GM12878 (cell line): ENCODE data around the gene UFC1. TPM values are rescaled to one million over a fixed set of nuclear protein-coding genes. Genes with fewer than 3 reads are reported as not detected.
A peak's percentile ranks its signal among the peaks of the same experiment; 100 is the strongest.

Experiments
- ATAC-seq: fragments of 200-7000 bp; cut with Tn5 transposase; 3 replicates; pipeline ENCODE4 v1.9.1; 2020; ENCODE audit warnings: mild to moderate bottlenecking, moderate library complexity
- BruUV-seq: library from RNA; stranded (reverse); fragments of 400-500 nt; replicated peaks from 2 replicates; lab custom pipeline; 2021; lab: Mats Ljungman, UMichigan
- CTCF ChIA-PET: fragments of 300-600 bp; sonication (Branson Sonifier 250); formaldehyde crosslinking; extraction: SDS; loops from one replicate; lab custom pipeline; 2021; ENCODE audit warnings: inconsistent platforms; lab: Yijun Ruan, JAX
- POLR2A ChIA-PET: fragments of 350-600 bp; formaldehyde crosslinking; extraction: SDS; loops from one replicate; lab custom pipeline; 2021; ENCODE audit warnings: inconsistent platforms; lab: Charles Lee
- RAD21 ChIA-PET: fragments of 300-600 bp; sonication (Branson Sonifier 250); formaldehyde crosslinking; loops from one replicate; lab custom pipeline; 2023; ENCODE audit warnings: antibody characterized with exemption; ENCODE audit not compliant: unreplicated experiment; lab: Charles Lee
- SMC1A ChIA-PET: fragments of 300-600 bp; sonication (Branson Sonifier 250); formaldehyde crosslinking; loops from one replicate; lab custom pipeline; 2023; ENCODE audit not compliant: unreplicated experiment, uncharacterized antibody; lab: Charles Lee
- DNase-seq: peaks from one replicate; pipeline ENCODE4 v3.0.0-alpha.2; 2011; ENCODE audit warnings: low read depth, low spot score
- FAIRE-seq: peaks from 3 replicates; lab custom pipeline; 2011; peaks lifted over from hg19 to GRCh38; lab: Jason Lieb, UNC
- H2AFZ ChIP-seq: 2 replicates; pipeline ENCODE4 v1.6.0; 2011; ENCODE audit warnings: low read depth, low read length, control low read depth; ENCODE audit not compliant: control insufficient read depth
- H3K27ac ChIP-seq: 2 replicates; pipeline ENCODE4 v1.5.1; 2011; ENCODE audit warnings: control low read depth; ENCODE audit not compliant: control insufficient read depth, insufficient read depth
- H3K27me3 ChIP-seq, 2 experiments: replicated peaks in 1 of 2; 2 replicates each; pipeline versions ENCODE4 v1.6.0 to v1.6.1; 2011; ENCODE audit warnings: low read length in 1 of 2; ENCODE audit not compliant: control insufficient read depth in 2 of 2, insufficient read depth in 2 of 2
- H3K36me3 ChIP-seq, 2 experiments: 2 replicates each; pipeline ENCODE4 v1.5.1; 2011; ENCODE audit warnings: low read length in 1 of 2; ENCODE audit not compliant: control insufficient read depth in 2 of 2, insufficient read depth in 2 of 2
- H3K4me1 ChIP-seq: 2 replicates; pipeline ENCODE4 v1.6.1; 2011; ENCODE audit warnings: mild to moderate bottlenecking, low read length, moderate library complexity, mixed read lengths; ENCODE audit not compliant: control insufficient read depth, insufficient read depth
- H3K4me2 ChIP-seq: 2 replicates; pipeline ENCODE4 v1.6.0; 2011; ENCODE audit warnings: control low read depth; ENCODE audit not compliant: control insufficient read depth, insufficient read depth
- H3K4me3 ChIP-seq: fragments of 200-600 bp; sonication (generic); 2 replicates; pipeline ENCODE4 v1.5.1; 2016
- H3K79me2 ChIP-seq: 2 replicates; pipeline ENCODE4 v1.6.0; 2011; ENCODE audit warnings: low read length; ENCODE audit not compliant: control insufficient read depth, insufficient read depth
- H3K9ac ChIP-seq: 2 replicates; pipeline ENCODE4 v1.8.0; 2011; ENCODE audit warnings: low read length, control low read depth, mixed read lengths; ENCODE audit not compliant: control insufficient read depth, insufficient read depth
- H3K9me3 ChIP-seq: replicated peaks from 3 replicates; pipeline ENCODE4 v1.5.1; 2011; ENCODE audit warnings: mild to moderate bottlenecking, low read length; ENCODE audit not compliant: control insufficient read depth, insufficient read depth
- H4K20me1 ChIP-seq: 2 replicates; pipeline ENCODE4 v1.6.0; 2011; ENCODE audit not compliant: control insufficient read depth, insufficient read depth
- CBFB ChIP-seq: IDR thresholded peaks from 2 replicates; pipeline ENCODE4 v1.6.1; 2016; ENCODE audit warnings: antibody characterized with exemption, low read depth
- FOXK2 ChIP-seq: fragments of 450-650 bp; IDR thresholded peaks from 2 replicates; pipeline ENCODE4 v1.6.1; 2017; ENCODE audit warnings: mild to moderate bottlenecking, moderate library complexity
- FOXM1 ChIP-seq: IDR thresholded peaks from 2 replicates; pipeline ENCODE4 v1.6.1; 2012; ENCODE audit warnings: low read depth, mild to moderate bottlenecking, inconsistent platforms, low read length, moderate library complexity
- GATAD2B ChIP-seq: fragments of 450-650 bp; conservative IDR thresholded peaks from 2 replicates; pipeline ENCODE4 v1.6.1; 2017; ENCODE audit warnings: low read depth, mild to moderate bottlenecking, moderate library complexity
- JUND ChIP-seq: IDR thresholded peaks from 2 replicates; pipeline ENCODE4 v1.6.1; 2012; ENCODE audit warnings: low read depth, mild to moderate bottlenecking, low read length, improper control_type of control experiment, moderate library complexity
- NKRF ChIP-seq: fragments of 450-650 bp; conservative IDR thresholded peaks from 2 replicates; pipeline ENCODE4 v1.6.1; 2017; ENCODE audit warnings: mild to moderate bottlenecking, moderate library complexity
- NR2C2 ChIP-seq: IDR thresholded peaks from 2 replicates; pipeline ENCODE4 v1.6.1; 2011; ENCODE audit warnings: borderline replicate concordance, low read depth; ENCODE audit not compliant: control insufficient read depth, insufficient read length
- PKNOX1 ChIP-seq: fragments of 450-650 bp; IDR thresholded peaks from 2 replicates; pipeline ENCODE4 v1.6.1; 2016; ENCODE audit warnings: mild to moderate bottlenecking
- PRDM15 ChIP-seq: fragments of 450-650 bp; formaldehyde crosslinking; IDR thresholded peaks from 2 replicates; pipeline ENCODE4 v1.4.0; 2020; ENCODE audit warnings: mild to moderate bottlenecking, moderate library complexity
- SMARCA5 ChIP-seq: fragments of 450-650 bp; IDR thresholded peaks from 2 replicates; pipeline ENCODE4 v1.6.1; 2017; ENCODE audit warnings: mild to moderate bottlenecking
- USF2 ChIP-seq: IDR thresholded peaks from 2 replicates; pipeline ENCODE4 v1.6.1; 2011; ENCODE audit warnings: low read depth, low read length, improper control_type of control experiment, borderline replicate concordance
- ZNF384 ChIP-seq: IDR thresholded peaks from 2 replicates; pipeline ENCODE4 v1.6.1; 2012; ENCODE audit warnings: low read depth, mild to moderate bottlenecking, low read length, improper control_type of control experiment, borderline replicate concordance
- ZZZ3 ChIP-seq: IDR thresholded peaks from 2 replicates; pipeline ENCODE4 v1.6.1; 2011; ENCODE audit warnings: low read depth; ENCODE audit not compliant: control insufficient read depth, insufficient read length
- WGBS: methylation state at CpG from one replicate; pipeline ENCODE4 v1.1.6; 2016; ENCODE audit warnings: low lambda C conversion rate; ENCODE audit not compliant: insufficient replicate concordance, insufficient coverage; ENCODE audit errors: missing lambda C conversion rate; 5-methylcytosine and 5-hydroxymethylcytosine counted together
- in situ Hi-C: fragments of 300-500 bp; cut with MboI; formaldehyde crosslinking; loops from 9 replicates; pipeline ENCODE4 v1.14.3; 2018; ENCODE audit warnings: mixed read lengths
- intact Hi-C: fragments of 100-400 bp; cut with micrococcal nuclease; formaldehyde crosslinking; loops from one replicate; pipeline ENCODE4 v1.14.2; 2022; ENCODE audit not compliant: unreplicated experiment
- polyA plus RNA-seq, 11 experiments: library from polyadenylated mRNA; depleted of rRNA in 4 of 11; unstranded in 6 of 11; stranded (reverse) in 5 of 11; fragments of >200 nt; fragmentation: Nextera tagmentation in 4 of 11; fragmentation: Illumina TruSeq in 1 of 11; extraction: Ambion mirVana in 4 of 11; extraction: Trizol in 1 of 11; gene quantifications; 1 replicate in 1 of 11; 2 replicates in 10 of 11; pipeline versions ENCODE4 v1.2.1 to v1.2.3, GENCODE V29; 2011 to 2016; ENCODE audit warnings: inconsistent platforms in 2 of 11, missing spikeins in 2 of 11, low read depth in 1 of 11
- total RNA-seq, 4 experiments: library from RNA; depleted of rRNA in 3 of 4; stranded (reverse); fragments of >200 nt in 3 of 4; fragmentation: Illumina TruSeq in 1 of 4; extraction: Trizol in 1 of 4; gene quantifications; 2 replicates each; pipeline versions ENCODE4 v1.2.1 to v1.2.3, GENCODE V29; 2013 to 2021

UFC1 gene
- total and polyA plus RNA-seq, 10 of the 15 experiments (the other 5 are each of a cell fraction or from before 2014, with no cell fraction given), result 95.9 to 239 (median 151) TPM

- Histone ChIP-seq H4K20me1 (no peaks in the 10 kb centered on the region; the same call in 1 of the 2 replicates), H2AFZ (no peak overlapping the region), H3K4me2 (no peak overlapping the region), H3K79me2 (peaks cover 50% of the 10 kb centered on the region), H3K9me3 (no peaks in the 10 kb centered on the region), H3K36me3 (peaks cover 0 to 14% of the 10 kb centered on the region in 2 experiments; a peak in 2 of 4 replicates), H3K9ac (no peak overlapping the region), H3K27me3 (no peaks in the 10 kb centered on the region), H3K4me1 (peaks cover 3% of the 10 kb centered on the region), H3K4me3 (peak overlapping the region; percentile 93; the same call in 1 of the 2 replicates), H3K27ac (no peak overlapping the region)
- intact Hi-C loops, result no loop called here
- POLR2A ChIA-PET, result interaction anchor here (0.6 to 0.7 kb wide), 2 partner anchors 27 to 36 kb away, joined by 3 read pairs; no protein-coding TSS in a partner anchor
- ATAC-seq (no peak), DNase-seq (no peak), FAIRE-seq (no peak)
- BruUV-seq, result no TSS peak
- CTCF ChIA-PET, result interaction anchor here (0.7 to 1.8 kb wide), 3 partner anchors 11 to 252 kb away, joined by 3 to 7 read pairs (median 4); no protein-coding TSS in a partner anchor
- SMC1A ChIA-PET, result interaction anchor here (1.2 to 1.6 kb wide), 2 partner anchors 9 to 28 kb away, joined by 3 to 4 read pairs; no protein-coding TSS in a partner anchor
- no peak for TF ChIP-seq PRDM15
- no peak for TF ChIP-seq FOXK2
- no peak for TF ChIP-seq SMARCA5
- TF ChIP-seq GATAD2B, result no peak
- TF ChIP-seq NR2C2, result no peak
- TF ChIP-seq JUND, result no peak
- TF ChIP-seq ZNF384, result no peak
- TF ChIP-seq FOXM1, result no peak
- TF ChIP-seq USF2, result no peak
- no peak for TF ChIP-seq NKRF
- no peak for TF ChIP-seq CBFB
- TF ChIP-seq PKNOX1, result no peak
- TF ChIP-seq ZZZ3, result no peak
- 100% methylated on average over 1 of the region's 1 CpG for WGBS
- RAD21 ChIA-PET, result no interaction called here
- in situ Hi-C loops, result no loop called here
Observed at GRCh38 chr1:161130266-161130665, 23.5 kb upstream of the UFC1 start.
